Measurements from ENCODE around the gene RAMACL.
"Not testable (repeated sequence)": the region's sequence is repeated elsewhere in the genome, so short reads cannot be mapped to it uniquely, and the experiment has no call there.

RAMACL gene

GRCh38 chr6:166587631-166588413 is 1.3 kb upstream of the RAMACL start:
- peak overlapping the region; percentile 19 to 39 for H3K4me3 ChIP-seq (ENCODE audit: low read depth in 1 of 2, low read length in 1 of 2)
- H3K27ac ChIP-seq, result peak overlapping the region; percentile 73
- H3K36me3 ChIP-seq, result no peaks in the 10 kb centered on the region
- H3K4me1 ChIP-seq (ENCODE audit: control insufficient read depth in 1 of 2, insufficient read depth in 1 of 2, low read depth in 1 of 2, low read length in 1 of 2), result peaks cover 65 to 74% of the 10 kb centered on the region in 2 experiments
- H3K27me3 ChIP-seq, result no peaks in the 10 kb centered on the region
- H3K9me3 ChIP-seq, result no peaks in the 10 kb centered on the region
- TF ChIP-seq CTCF (IDR thresholded peaks at IDR 0.05), result no peak

GRCh38 chr6:166584853-166585429 is 1.5 kb downstream of the RAMACL start:
- H3K27me3 ChIP-seq, result no peaks in the 10 kb centered on the region
- no peak for TF ChIP-seq CTCF (IDR thresholded peaks at IDR 0.05)
- no peaks in the 10 kb centered on the region for H3K9me3 ChIP-seq
- H3K27ac ChIP-seq, result peak overlapping the region; percentile 72
- peaks cover 58 to 67% of the 10 kb centered on the region in 2 experiments for H3K4me1 ChIP-seq (ENCODE audit: control insufficient read depth in 1 of 2, insufficient read depth in 1 of 2, low read depth in 1 of 2, low read length in 1 of 2)
- no peak overlapping the region for H3K4me3 ChIP-seq (ENCODE audit: low read depth in 1 of 2, low read length in 1 of 2)
- no peaks in the 10 kb centered on the region for H3K36me3 ChIP-seq

- no peaks in the 10 kb centered on the region for H3K27me3 ChIP-seq
- no peak for TF ChIP-seq CTCF (IDR thresholded peaks at IDR 0.05)
- H3K9me3 ChIP-seq, result no peaks in the 10 kb centered on the region
- H3K27ac ChIP-seq, result peak overlapping the region; percentile 72
- no peak overlapping the region for H3K4me3 ChIP-seq (ENCODE audit: low read depth in 1 of 2, low read length in 1 of 2)
- no peaks in the 10 kb centered on the region for H3K36me3 ChIP-seq
- peaks cover 50 to 59% of the 10 kb centered on the region in 2 experiments for H3K4me1 ChIP-seq (ENCODE audit: control insufficient read depth in 1 of 2, insufficient read depth in 1 of 2, low read depth in 1 of 2, low read length in 1 of 2)
Measured at GRCh38 chr6:166584155-166584554, 2.3 kb downstream of the RAMACL start.

- no peak for TF ChIP-seq CTCF (IDR thresholded peaks at IDR 0.05)
- no peak overlapping the region for H3K4me3 ChIP-seq (ENCODE audit: low read depth in 1 of 2, low read length in 1 of 2)
Measured at GRCh38 chr6:166583230-166583965, 3.1 kb downstream of the RAMACL start.

GRCh38 chr6:166582258-166582657 is 4.2 kb downstream of the RAMACL start:
- no peaks in the 10 kb centered on the region for H3K36me3 ChIP-seq
- H3K27me3 ChIP-seq, result no peaks in the 10 kb centered on the region
- peaks cover 31 to 40% of the 10 kb centered on the region in 2 experiments for H3K4me1 ChIP-seq (ENCODE audit: control insufficient read depth in 1 of 2, insufficient read depth in 1 of 2, low read depth in 1 of 2, low read length in 1 of 2)
- peak overlapping the region; percentile 72 for H3K27ac ChIP-seq
- no peaks in the 10 kb centered on the region for H3K9me3 ChIP-seq
- no peak for TF ChIP-seq CTCF (IDR thresholded peaks at IDR 0.05)
- no peak overlapping the region for H3K4me3 ChIP-seq (ENCODE audit: low read depth in 1 of 2, low read length in 1 of 2)

More at GRCh38 chr6:166583230-166583965, 3.1 kb downstream of the RAMACL start:
- Histone ChIP-seq H3K27ac (peak overlapping the region; percentile 72), H3K4me1 (ENCODE audit: control insufficient read depth in 1 of 2, insufficient read depth in 1 of 2, low read depth in 1 of 2, low read length in 1 of 2) (peaks cover 43 to 52% of the 10 kb centered on the region in 2 experiments), H3K36me3 (no peaks in the 10 kb centered on the region), H3K27me3 (no peaks in the 10 kb centered on the region), H3K9me3 (no peaks in the 10 kb centered on the region)

GRCh38 chr6:166581801-166582200 is 4.7 kb downstream of the RAMACL start:
- H3K4me1 ChIP-seq (ENCODE audit: control insufficient read depth in 1 of 2, insufficient read depth in 1 of 2, low read depth in 1 of 2, low read length in 1 of 2), result peaks cover 27 to 36% of the 10 kb centered on the region in 2 experiments
- not testable (repeated sequence) for H3K36me3 ChIP-seq; H3K4me3 ChIP-seq (ENCODE audit: low read depth in 1 of 2, low read length in 1 of 2); H3K9me3 ChIP-seq; H3K27ac ChIP-seq; H3K27me3 ChIP-seq

All from neutrophil (primary cell).